Measurements from ENCODE around the gene DOCK2. TPM values are rescaled to one million over a fixed set of nuclear protein-coding genes. Genes with fewer than 3 reads are reported as not detected.

Gene DOCK2
- total and polyA plus RNA-seq, 2 donors (not counting 1 experiment from before 2014, with no cell fraction given): 112 to 330 TPM

DNA sequence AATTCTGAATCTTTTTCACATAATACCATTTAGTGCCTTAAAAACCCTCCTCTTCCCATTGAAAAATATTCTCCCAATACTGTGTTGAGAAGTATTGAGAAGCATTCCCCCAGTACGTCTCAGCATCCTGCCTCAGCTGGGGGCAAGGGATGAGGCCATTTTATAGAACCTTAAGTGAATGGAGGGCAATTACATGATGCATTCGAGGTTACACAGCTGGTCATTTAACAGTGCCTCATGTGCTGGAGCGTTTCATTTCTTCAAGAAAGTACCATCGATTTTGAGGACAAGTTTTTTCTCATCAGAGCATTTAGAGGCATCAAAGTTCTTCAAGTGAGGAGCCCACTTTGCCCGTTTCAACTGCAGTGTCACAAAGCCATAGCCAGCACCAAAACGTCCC is 135.6 kb downstream of the DOCK2 start:
- Histone ChIP-seq H3K9ac (ENCODE audit: low read length) (no peak overlapping the region), H3K4me1 (ENCODE audit: control insufficient read depth in 2 of 2, insufficient read depth in 2 of 2, low read length in 2 of 2) (peaks cover 0 to 2% of the 10 kb centered on the region in 2 donors), H3K4me2 (replicated peaks; ENCODE audit: low read depth, low read length, poor library complexity, severe bottlenecking) (no peak overlapping the region), H2AFZ (ENCODE audit: insufficient read depth, low read depth, low read length, poor library complexity, severe bottlenecking) (no peak overlapping the region), H3K27me3 (replicated peaks in 1 of 4; ENCODE audit: control extremely low read depth in 1 of 4, control insufficient read depth in 3 of 4, insufficient read depth in 4 of 4, low read length in 3 of 4) (no peaks in the 10 kb centered on the region), H3K4me3 (ENCODE audit: control extremely low read depth in 1 of 5, extremely low read depth in 1 of 5, insufficient read depth in 1 of 5, low read depth in 2 of 5, low read length in 4 of 5) (no peak overlapping the region), H4K20me1 (ENCODE audit: control insufficient read depth, insufficient read depth, low read length, poor library complexity, severe bottlenecking) (peaks cover 9% of the 10 kb centered on the region), H3K27ac (ENCODE audit: low read length in 2 of 2) (no peak overlapping the region), H3K9me3 (ENCODE audit: control extremely low read depth in 1 of 3, control insufficient read depth in 2 of 3, insufficient read depth in 1 of 3, low read length in 2 of 3) (no peaks in the 10 kb centered on the region), H3K36me3 (replicated peaks in 1 of 2; ENCODE audit: control extremely low read depth in 1 of 2, control insufficient read depth in 1 of 2, extremely low read depth in 1 of 2, insufficient read depth in 2 of 2, low read length in 1 of 2) (peaks cover 25 to 44% of the 10 kb centered on the region in 2 experiments), H3K79me2 (ENCODE audit: control insufficient read depth, insufficient read depth, low read length) (peaks cover 8% of the 10 kb centered on the region)
- ATAC-seq (ENCODE audit: low read depth) (no peak), DNase-seq (no peak)
- Mint-ChIP-seq H3K4me3 (no peak overlapping the region), H3K4me1 (peaks cover 17% of the 10 kb centered on the region), H3K9me3 (ENCODE audit: insufficient read depth) (no peaks in the 10 kb centered on the region), H3K27me3 (no peaks in the 10 kb centered on the region), H3K27ac (no peak overlapping the region)
- ChIA-PET CTCF (no interaction called here), POLR2A (no interaction called here)
- 98% methylated on average over 4 of the region's 6 CpGs for WGBS (ENCODE audit: insufficient coverage)
- TF ChIP-seq, protein P1, sequence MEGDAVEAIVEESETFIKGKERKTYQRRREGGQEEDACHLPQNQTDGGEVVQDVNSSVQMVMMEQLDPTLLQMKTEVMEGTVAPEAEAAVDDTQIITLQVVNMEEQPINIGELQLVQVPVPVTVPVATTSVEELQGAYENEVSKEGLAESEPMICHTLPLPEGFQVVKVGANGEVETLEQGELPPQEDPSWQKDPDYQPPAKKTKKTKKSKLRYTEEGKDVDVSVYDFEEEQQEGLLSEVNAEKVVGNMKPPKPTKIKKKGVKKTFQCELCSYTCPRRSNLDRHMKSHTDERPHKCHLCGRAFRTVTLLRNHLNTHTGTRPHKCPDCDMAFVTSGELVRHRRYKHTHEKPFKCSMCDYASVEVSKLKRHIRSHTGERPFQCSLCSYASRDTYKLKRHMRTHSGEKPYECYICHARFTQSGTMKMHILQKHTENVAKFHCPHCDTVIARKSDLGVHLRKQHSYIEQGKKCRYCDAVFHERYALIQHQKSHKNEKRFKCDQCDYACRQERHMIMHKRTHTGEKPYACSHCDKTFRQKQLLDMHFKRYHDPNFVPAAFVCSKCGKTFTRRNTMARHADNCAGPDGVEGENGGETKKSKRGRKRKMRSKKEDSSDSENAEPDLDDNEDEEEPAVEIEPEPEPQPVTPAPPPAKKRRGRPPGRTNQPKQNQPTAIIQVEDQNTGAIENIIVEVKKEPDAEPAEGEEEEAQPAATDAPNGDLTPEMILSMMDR (IDR thresholded peaks at IDR 0.05): no peak
- no peak for TF ChIP-seq EZH2 (IDR thresholded peaks at IDR 0.05; ENCODE audit: borderline replicate concordance, insufficient read depth, low read depth, low read length, poor library complexity, severe bottlenecking)
- intact Hi-C loops (cut with micrococcal nuclease): no loop called here

DNA sequence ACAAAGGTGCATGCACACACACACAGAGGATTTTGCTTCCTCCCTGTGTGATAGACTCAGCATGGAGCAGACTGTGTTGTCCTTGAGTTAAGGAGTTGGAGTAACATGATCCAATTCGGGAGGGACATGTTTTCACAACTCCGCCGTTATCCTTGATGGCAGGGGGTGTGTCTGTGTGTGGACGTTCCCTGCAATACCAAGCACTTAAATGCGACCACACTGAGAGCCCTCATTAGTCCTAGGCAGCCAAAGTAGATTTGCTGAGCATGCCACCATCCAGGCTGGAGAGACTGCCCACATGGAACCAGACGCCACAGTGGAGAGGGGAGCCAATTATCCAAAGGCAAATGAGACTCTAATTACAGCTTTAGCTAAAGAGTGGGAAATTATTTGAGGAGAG is 140.1 kb downstream of the DOCK2 start:
- TF ChIP-seq, protein P1 (IDR thresholded peaks at IDR 0.05): no peak
- TF ChIP-seq EZH2 (IDR thresholded peaks at IDR 0.05; ENCODE audit: borderline replicate concordance, insufficient read depth, low read depth, low read length, poor library complexity, severe bottlenecking): no peak
- H3K4me1 Mint-ChIP-seq: peaks cover 29% of the 10 kb centered on the region
- H3K9ac ChIP-seq (ENCODE audit: low read length): no peak overlapping the region

More for the DNA sequence above, 140.1 kb downstream of the DOCK2 start:
- Histone ChIP-seq H3K4me1 (ENCODE audit: control insufficient read depth in 2 of 2, insufficient read depth in 2 of 2, low read length in 2 of 2) (peaks cover 17 to 20% of the 10 kb centered on the region in 2 donors), H2AFZ (ENCODE audit: insufficient read depth, low read depth, low read length, poor library complexity, severe bottlenecking) (no peak overlapping the region), H3K27me3 (replicated peaks in 1 of 4; ENCODE audit: control extremely low read depth in 1 of 4, control insufficient read depth in 3 of 4, insufficient read depth in 4 of 4, low read length in 3 of 4) (no peaks in the 10 kb centered on the region), H3K4me3 (ENCODE audit: control extremely low read depth in 1 of 5, extremely low read depth in 1 of 5, insufficient read depth in 1 of 5, low read depth in 2 of 5, low read length in 4 of 5) (no peak overlapping the region), H3K27ac (ENCODE audit: low read length in 2 of 2) (no peak overlapping the region), H3K79me2 (ENCODE audit: control insufficient read depth, insufficient read depth, low read length) (peaks cover 11% of the 10 kb centered on the region), H4K20me1 (ENCODE audit: control insufficient read depth, insufficient read depth, low read length, poor library complexity, severe bottlenecking) (peaks cover 17% of the 10 kb centered on the region), H3K4me2 (replicated peaks; ENCODE audit: low read depth, low read length, poor library complexity, severe bottlenecking) (no peak overlapping the region), H3K36me3 (replicated peaks in 1 of 2; ENCODE audit: control extremely low read depth in 1 of 2, control insufficient read depth in 1 of 2, extremely low read depth in 1 of 2, insufficient read depth in 2 of 2, low read length in 1 of 2) (peaks cover 24 to 51% of the 10 kb centered on the region in 2 experiments), H3K9me3 (ENCODE audit: control extremely low read depth in 1 of 3, control insufficient read depth in 2 of 3, insufficient read depth in 1 of 3, low read length in 2 of 3) (no peaks in the 10 kb centered on the region)
- ChIA-PET POLR2A (no interaction called here), CTCF (interaction anchor here (1.3 kb wide), 1 partner anchor 21 kb away, joined by 3 read pairs; no protein-coding TSS in a partner anchor)
- intact Hi-C loops (cut with micrococcal nuclease): no loop called here
- WGBS (ENCODE audit: insufficient coverage): 98% methylated on average over 6 of the region's 6 CpGs
- ATAC-seq (ENCODE audit: low read depth) (no peak), DNase-seq (no peak)
- peak overlapping the region; percentile 7 for H3K27ac Mint-ChIP-seq
- H3K4me3 Mint-ChIP-seq: no peak overlapping the region
- H3K27me3 Mint-ChIP-seq: no peaks in the 10 kb centered on the region
- no peaks in the 10 kb centered on the region for H3K9me3 Mint-ChIP-seq (ENCODE audit: insufficient read depth)
